GM21390 (cell line): Measurements from ENCODE around the gene ZSCAN12.
"Not testable (repeated sequence)": the region's sequence is repeated elsewhere in the genome, so short reads cannot be mapped to it uniquely, and the experiment has no call there.

Experiments
- ATAC-seq: cut with Tn5 transposase; IDR thresholded peaks from one replicate; pipeline ENCODE4 v1.9.1; 2021; ENCODE audit not compliant: unreplicated experiment

The ZSCAN12 gene

DNA sequence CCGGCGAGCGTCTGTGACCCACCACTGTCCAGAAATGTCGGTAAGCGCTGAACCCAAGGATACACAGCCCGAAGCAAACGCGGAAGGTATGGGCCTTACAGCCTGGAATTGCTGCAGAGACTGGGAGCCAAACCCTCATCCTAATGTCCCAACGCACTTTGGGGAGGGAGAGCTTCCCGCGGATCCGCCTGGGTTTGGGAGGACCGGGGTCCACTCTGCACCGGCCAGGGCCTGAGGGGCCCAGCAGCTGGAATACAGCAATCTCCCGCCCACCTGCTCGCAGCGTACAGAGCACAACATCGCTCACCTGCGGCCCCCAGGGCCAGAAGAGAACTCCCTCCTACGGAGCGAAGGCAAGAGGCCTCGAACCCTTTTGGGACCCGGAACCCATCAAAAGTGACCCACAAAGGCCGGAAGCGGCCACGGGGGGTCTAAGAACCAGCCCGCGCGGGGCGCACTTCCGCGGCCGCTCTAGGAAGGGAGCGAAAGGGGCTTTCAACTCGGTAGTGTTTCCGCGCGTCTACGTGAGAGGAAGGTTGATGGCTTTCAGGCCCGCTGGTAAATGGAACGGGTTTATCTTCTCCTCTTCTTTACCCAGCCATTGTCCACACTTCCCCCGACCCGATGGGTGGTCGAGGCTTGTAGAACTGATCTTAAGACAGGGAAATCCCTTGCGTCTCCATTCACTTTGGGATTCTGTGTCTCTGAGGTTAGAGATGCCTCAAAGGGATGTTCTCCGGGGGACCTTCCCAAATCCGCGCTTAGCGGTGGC lies at the start of gene ZSCAN12:
ZSCAN12 (minus strand) TSS at position 398 of the 772 bp plus-strand sequence. CDS start 1,342 bp downstream, outside the sequence.
- ATAC-seq, result peak; percentile 91

- no peak for ATAC-seq
Observed at GRCh38 chr6:28449056-28449455, 49.5 kb upstream of the ZSCAN12 start.

DNA sequence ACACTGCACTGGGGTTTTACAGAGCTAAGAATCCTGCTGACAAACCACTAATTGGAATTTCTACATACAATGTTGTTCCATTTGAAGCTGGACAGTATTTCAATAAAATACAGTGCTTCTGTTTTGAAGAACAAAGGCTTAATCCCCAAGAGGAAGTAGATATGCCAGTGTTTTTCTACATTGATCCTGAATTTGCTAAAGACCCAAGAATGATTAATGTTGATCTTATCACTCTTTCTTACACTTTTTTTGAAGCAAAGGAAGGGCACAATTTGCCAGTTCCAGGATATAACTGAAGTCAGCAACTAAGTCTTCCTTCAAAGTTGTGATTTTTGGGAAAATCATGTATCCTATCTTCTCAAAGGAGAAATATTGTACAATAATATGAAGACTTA lies 48.0 kb upstream of the ZSCAN12 start:
- not testable (repeated sequence) for ATAC-seq

DNA sequence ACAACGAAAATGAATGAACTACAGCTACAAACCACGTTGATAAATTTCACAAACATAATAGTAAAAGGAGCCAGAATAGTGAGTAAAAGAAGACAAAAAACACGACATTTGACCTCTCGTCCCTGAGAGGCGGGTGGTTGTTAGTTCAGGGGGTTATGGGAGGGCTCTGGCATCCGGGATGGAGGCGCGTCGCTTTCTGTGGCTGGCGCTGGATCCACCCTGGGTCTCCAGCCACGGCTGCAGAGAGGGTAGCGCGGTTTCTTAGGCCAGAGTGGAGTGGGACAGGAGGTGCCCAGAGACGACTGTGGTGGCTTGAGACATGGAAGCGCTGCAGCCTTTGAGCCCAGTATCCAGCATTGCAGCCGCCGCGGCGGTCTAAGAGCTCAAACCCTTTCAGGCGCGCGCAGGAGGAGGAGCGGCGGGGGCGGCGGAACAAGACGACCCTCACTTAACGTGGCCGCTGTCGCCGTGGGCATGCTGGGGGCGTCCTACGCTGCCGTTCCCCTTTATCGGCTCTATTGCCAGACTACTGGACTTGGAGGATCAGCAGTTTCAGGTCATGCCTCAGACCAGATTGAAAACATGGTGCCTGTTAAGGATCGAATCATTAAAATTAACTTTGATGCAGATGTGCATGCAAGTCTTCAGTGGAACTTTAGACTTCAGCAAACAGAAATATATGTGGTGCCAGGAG lies 47.4 kb upstream of the ZSCAN12 start:
- ATAC-seq, result no peak

DNA sequence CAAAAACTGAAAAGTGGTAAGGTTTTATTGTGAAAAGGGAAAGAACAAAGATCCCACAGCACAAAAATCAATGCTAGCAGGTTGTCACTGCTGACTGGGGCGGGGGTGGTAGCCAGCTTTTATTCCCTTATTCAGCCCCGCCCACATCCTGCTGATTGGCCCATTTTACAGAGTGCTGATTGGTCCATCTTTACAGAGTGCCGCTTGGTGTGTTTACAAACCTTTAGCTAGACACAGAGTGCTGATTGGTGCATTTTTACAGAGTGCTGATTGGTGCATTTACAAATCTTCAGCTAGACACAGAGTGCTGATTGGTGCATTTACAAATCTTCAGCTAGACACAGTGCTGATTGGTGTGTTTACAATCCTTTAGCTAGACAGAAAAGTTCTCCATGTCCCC lies 45.2 kb upstream of the ZSCAN12 start:
- ATAC-seq, result not testable (repeated sequence)

DNA sequence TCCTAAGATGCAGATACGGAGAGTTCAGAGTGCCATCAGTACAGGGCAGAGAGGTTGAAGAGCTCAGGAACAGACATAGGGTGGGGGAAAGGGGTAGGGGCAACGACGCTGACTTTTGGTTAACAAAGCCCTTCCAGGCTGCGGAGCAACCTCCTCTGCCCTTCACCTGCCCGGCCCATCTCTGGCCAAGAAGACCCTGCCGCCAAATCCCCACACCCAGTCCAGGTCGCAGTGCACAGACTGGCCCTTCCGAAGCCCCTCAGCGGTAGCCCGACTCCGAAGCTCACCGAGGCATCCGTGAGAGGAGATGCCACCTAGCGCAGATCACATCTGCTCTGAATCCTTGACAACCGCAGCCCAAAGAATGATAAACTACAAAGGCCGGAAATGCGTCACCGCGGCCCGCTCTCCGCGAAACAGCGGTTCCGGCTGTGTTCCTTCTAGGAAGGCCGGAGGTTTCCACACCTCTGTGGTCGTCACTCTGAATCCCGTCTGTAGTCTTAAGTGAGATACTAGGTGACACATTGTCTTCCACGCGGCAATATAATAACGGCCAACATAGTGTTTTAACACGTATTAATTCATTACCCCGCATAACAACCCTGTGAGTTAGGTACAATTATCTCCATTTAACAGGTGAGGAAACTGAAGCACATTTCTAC lies 43.7 kb upstream of the ZSCAN12 start, which contains the start of gene ZSCAN23:
ZSCAN23 (minus strand) TSS at position 380 of the 662 bp plus-strand sequence. CDS start 7,225 bp downstream, outside the sequence.
- peak; percentile 91 for ATAC-seq

DNA sequence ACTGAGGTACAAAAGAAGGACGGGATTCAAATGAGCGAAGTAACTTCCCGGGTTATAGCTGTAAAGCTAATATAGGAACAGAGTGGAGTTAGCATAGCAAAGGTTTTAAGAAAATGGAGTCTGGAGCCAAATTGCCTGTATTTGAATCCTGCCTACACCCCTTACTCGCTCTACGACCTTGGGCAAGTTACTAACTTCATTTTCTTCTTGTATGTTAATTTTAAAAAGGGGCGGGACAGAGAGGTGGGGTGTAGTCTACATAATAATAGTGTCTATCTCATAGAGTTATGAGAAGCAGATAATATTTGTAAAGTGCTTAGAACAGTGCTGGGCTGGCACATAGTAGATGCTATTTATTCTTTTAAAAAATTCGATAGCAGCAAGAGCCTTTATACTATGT lies 43.0 kb upstream of the ZSCAN12 start:
- no peak for ATAC-seq

DNA sequence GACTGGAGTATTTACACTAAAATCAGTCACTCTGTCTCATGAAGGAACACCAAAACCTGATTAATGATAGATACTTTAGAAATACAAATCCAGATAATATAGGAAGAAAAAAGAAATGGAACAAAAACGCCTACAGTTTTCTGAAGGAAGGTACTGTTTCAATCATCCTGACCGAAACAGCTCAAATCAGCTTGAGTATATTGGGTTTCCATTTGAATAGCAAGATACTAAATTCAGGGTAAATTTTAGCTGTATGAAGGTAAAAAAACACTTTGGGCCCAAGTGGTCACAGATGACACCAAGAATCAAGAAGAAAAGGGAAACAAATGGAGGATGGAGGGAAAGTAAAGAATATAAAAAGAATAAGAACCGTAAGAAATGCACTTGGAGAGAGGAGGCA lies 36.9 kb upstream of the ZSCAN12 start:
- no peak for ATAC-seq

DNA sequence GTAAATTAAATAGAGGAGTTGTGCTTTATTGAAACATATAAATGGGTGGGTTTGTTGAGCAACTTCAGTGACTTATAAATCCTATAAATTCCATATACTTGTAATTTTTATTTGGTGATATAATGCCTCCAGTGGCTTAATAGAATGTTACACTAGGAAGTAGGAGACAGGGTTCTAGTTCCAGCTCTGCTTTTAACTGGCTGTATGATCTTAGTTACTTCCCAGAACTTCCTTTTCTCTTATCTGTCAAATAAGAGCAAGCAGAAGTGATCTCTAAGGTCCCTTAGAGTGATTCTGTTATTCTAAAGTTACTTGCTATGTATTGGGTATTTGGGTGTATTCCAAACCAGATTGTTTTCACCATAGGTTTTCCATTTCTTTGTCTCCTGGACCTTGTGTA lies 33.6 kb upstream of the ZSCAN12 start:
- no peak for ATAC-seq

- no peak for ATAC-seq
Observed at GRCh38 chr6:28429781-28430180, 30.2 kb upstream of the ZSCAN12 start.

GRCh38 chr6:28425944-28426541 lies 26.5 kb upstream of the ZSCAN12 start:
- peak; percentile 60 for ATAC-seq

DNA sequence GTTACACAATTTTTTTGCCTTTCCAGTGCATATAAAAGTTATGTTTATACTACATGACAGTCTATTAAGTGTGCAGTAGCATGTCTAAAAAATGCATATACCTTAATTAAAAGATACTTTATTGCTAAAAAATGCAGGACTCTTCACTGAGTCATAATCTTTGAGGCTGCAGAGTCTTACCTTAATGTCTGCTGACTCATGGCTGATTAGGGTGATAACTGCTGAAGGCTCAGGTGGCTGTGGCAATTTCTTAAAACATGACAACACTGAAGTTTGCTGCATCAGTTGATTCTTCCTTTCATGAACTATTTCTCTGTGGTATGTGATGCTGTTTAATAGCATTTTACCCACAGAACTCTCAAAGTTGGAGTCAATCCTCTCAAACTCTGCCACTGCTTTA lies 24.6 kb upstream of the ZSCAN12 start:
- no peak for ATAC-seq

DNA sequence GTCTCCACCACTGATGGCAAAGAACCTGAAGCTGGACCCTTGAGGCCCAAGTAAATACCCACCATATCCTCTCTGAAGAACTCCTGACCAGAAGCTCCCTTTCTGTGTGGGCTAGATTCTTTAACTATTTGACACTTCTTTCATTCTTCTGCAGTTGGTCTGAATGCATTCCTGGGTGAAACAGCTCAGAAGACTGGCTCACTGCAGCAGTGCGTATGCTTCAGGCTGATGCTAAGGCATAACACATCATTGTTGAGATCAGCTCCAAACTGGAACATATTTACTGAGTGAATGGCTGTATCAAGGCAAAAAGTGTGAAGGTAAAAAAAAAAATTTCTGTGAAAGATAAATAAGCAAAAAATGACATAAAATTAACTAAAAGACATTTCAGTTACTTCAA lies 24.0 kb upstream of the ZSCAN12 start:
- ATAC-seq, result no peak

- ATAC-seq, result no peak
Observed at GRCh38 chr6:28413681-28414080, 14.1 kb upstream of the ZSCAN12 start.

GRCh38 chr6:28410767-28411166 lies 11.2 kb upstream of the ZSCAN12 start:
- ATAC-seq, result no peak

- ATAC-seq, result no peak
Observed at GRCh38 chr6:28408076-28408802, 8.7 kb upstream of the ZSCAN12 start.

GRCh38 chr6:28407401-28407800 lies 7.9 kb upstream of the ZSCAN12 start:
- ATAC-seq, result no peak

- not testable (repeated sequence) for ATAC-seq
Observed at GRCh38 chr6:28403923-28404322, 4.4 kb upstream of the ZSCAN12 start.

DNA sequence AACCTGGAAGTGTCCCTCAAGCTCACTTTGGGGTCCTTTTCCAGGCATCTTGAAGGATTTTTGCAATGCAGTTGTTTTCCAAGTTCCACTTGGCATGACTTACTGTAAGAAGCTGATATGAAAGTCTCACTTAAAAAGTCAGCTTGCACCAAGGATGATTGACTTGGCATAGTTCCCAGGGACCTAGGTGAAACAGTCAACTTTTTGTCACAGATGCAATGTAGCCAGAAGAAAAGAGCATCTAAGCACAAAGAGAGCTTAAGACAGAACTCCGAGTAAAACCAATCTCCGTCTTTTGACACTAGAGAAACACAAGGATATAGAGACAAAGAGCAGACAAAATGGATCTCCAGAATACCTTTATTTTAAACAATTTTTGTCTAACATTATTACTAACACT lies 2.6 kb upstream of the ZSCAN12 start:
- ATAC-seq, result no peak

DNA sequence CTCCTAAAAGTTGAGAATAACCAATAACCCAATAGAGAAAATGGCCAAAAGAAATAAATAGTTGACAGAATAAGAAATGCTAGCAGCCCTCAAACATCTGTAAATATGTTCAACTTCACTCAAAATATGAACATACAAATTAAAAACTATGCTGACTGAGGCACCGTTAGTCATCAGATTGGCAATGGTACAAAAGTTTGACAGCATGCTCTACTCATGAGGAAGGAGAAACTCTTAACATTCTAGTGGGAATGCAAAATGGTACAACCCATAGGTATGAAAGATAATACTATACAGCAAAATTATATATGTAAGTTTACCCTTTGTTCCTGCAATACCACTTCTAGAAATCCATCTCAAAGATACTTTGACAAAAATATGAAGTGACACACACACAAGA lies 1.6 kb upstream of the ZSCAN12 start:
- no peak for ATAC-seq

DNA sequence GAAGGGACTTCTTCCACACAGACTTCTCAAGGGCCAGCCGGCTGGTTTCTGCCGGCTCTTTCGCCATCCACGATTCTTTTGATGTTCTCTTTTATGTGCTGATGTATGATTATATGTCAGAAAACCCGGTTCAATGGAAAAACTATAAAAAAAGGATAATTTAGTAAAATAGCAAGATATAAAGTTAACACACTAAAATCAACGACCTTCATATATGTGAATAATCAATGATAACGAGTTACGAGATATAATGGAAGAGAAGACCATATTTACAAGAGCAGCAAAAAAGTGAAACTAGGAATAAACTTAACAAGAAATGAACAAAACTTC lies 540 bp upstream of the ZSCAN12 start:
- ATAC-seq, result no peak
